GM21723 (cell line): ENCODE data around the gene VPS26B.
"Not testable (repeated sequence)": the region's sequence is repeated elsewhere in the genome, so short reads cannot be mapped to it uniquely, and the experiment has no call there.

ENCODE experiments used
- ATAC-seq: cut with Tn5 transposase; IDR thresholded peaks from one replicate; pipeline ENCODE4 v1.9.1; 2021; ENCODE audit warnings: mild to moderate bottlenecking, moderate library complexity; ENCODE audit not compliant: unreplicated experiment

VPS26B gene

DNA sequence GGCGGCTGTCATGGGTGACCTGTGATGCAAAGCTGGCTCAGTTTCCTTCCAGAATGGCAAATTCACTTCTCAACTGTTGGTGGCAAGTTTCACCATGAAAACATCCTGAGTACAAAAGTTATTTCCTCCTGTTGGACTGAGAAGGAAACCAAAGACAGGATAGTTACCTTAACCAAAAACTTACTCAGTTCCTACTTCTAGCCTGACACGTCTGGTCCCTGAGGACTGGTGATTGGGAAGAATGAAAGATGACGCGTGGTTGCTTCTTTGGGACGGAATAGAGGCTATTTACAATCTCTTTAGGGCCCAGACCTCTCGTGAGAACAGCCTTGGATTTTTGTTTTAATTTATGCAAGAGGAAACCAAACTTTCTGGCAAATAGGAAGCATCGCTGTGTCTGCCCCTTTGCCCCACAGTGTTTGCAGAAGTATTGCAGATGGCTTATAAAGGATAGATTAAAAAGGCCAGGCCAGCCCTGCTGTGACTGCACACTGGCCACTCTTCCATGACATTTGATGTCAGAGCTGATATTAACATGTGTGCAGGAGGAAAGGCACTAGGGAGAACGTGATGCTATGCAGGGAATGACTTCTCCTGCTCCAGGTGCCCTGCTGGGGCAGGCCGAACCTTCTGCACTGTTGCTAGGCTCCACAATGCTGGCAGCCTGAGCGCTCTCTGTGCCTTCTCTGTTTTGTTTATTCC, 7.6 kb downstream of the VPS26B start:
- ATAC-seq: no peak

DNA sequence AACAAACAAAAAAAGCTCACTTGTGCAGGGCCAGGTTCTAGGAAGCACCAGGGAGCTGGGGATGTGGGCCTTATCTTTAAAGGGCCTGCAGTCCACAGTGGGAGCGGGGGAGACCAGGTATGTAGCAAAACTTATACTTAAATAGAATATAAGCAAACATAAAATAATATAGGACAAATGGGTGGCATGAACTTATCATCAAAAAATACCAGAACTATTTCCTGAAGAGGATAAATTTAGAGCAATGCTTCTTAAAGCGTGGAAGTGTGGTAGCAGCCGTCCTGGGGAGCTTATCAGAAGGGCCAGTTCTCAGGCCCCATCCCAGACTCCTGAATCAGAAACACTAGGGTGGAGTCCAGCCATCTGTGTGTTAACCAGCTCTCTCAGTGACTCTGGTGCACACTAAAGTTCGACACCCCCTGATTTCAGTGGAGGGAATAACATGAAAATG, 9.3 kb downstream of the VPS26B start:
- no peak for ATAC-seq

DNA sequence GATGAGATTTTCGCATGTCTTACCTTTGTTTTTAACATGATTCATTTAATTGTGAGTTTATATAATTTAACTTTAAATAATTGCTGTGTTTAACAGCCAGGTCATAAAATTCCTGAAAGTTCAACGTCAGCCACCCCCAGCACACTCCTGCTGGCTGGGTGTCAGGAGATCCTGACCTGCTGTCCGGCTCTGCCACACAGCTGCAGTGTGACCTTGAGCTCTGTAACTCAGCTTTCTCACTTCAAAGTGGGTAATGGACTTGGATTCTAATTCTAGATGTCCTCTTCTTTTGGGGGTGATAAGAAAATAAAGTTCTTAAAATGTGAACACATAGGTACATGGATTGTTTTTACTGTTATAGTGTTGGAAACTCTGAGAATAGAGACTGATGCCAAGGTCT, 10.9 kb downstream of the VPS26B start:
- no peak for ATAC-seq

DNA sequence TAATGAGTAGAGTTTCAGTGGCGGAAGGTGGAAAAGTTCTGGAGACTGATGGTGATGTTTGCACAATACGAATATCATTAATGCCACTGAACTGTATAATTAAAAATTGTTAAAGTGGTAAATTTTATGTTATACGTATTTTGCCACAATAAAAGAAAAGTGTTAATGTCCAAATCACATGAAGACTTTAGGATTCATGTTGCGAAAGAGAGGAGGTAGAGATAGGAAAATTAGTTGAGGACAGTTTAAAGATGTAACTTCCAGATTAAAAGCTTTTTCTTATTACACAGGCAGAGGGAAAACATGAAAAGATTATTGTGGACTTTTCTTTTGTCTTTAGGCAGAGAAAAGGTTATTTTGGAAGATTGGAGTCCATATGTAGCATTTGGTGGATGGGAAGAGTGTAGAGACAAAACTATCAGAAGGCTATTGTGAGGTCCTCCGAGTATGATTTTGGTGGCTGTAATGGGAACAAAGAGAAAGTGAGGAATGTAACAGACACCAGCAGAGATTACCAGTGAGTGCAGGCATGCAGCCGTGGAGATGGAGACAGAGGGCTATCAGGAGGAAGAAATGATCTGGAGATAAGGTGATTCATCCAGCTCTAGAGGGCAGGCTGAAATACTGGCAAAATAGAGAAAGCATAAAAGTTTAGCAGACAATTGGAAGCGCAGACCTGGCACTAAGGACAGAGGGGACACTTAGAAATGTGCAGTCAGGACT, 12.5 kb downstream of the VPS26B start:
- ATAC-seq: no peak

DNA sequence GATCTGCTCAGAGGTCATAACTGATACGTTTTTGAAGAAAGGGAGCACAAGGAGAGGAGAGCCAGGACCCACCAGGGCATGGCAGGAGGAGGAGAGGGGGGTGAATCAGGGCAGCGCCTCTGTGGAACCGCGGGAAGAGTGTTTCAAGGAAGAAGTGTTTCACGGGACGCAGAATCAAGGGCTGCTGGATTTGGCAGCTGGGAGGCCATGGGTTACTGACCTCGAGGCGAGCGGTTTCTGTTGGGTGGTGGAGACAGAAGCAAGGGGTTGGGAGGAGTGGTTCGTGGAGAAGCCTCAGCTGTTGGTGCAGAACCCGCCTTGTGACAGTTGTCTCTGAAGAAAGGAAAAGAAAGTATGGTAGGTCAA, 13.1 kb downstream of the VPS26B start:
- no peak for ATAC-seq

DNA sequence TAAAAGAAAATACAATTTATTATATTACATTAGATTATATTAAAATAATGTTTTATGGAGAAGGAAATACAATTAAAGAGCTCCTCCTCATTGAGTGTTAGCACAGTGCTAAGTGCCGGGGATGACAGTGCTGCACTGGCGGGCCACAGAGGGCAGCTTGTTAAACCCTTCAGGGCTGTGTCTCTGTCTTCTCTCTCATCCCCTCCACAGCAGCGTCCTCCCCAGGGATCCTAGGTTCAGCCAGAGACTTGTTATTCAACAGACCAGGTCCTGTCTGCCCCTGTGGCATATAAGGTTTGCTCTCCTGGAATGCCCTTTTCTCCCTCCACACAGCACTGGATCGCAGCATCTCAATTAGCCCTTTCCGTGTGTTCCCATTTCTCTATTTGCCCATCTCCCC, 14.5 kb downstream of the VPS26B start:
- no peak for ATAC-seq

DNA sequence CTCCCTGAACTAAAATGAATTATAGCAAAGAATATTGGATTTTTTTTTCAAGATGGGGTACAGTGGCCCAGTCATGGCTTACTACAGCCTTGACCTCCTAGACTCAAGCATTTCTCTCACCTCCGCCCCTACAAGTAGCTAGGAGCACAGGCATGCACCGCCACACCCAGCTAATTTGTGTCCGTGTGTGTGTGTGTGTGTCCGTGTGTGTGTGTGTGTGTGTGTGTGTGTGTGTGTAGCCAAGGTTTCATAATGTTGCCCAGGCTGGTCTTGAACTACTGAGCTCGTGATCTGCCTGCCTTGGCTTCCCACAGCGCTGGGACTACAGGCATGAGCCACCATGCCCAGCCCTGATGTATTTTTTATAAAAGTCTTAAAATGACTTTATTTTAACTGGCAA, 16.1 kb downstream of the VPS26B start:
- no peak for ATAC-seq

DNA sequence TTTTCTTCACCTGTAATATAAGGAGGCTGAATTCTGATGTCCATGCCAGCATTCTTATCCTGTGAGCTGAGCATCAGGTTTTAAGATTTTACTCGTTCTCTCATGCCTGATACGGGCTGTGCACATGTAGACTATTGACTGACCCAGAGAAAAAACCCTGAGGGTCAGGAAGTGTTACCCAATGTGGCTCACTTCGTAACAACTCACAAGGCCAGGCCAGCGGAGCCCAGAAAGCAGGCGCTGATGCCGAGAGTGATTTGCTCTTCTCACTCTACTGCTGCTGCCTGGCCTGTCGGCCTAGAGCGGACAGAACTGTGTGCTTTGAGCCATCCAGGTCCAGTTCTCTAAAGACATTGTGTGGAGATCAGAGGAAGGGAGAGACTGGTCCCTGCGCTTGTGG, 17.9 kb downstream of the VPS26B start:
- ATAC-seq: no peak

DNA sequence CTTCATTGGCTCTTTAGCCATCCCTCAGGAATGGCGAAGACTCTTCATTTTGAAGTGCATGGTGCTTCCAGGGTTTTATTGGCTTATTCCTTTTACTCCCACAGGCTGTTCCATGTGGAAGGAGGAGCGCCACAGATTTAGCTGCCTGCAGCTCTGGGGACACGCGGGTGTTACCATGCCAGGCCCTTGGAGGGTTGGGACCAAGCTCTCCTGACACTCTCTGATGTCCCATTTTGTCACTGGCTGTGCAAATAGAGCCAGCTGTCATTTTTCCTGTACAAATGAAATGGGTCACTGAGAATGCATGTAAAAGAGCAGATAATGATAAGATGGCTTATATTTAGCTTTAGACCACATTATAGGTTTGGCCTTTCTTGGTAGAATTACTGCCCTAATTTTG, 19.4 kb downstream of the VPS26B start:
- ATAC-seq: no peak

DNA sequence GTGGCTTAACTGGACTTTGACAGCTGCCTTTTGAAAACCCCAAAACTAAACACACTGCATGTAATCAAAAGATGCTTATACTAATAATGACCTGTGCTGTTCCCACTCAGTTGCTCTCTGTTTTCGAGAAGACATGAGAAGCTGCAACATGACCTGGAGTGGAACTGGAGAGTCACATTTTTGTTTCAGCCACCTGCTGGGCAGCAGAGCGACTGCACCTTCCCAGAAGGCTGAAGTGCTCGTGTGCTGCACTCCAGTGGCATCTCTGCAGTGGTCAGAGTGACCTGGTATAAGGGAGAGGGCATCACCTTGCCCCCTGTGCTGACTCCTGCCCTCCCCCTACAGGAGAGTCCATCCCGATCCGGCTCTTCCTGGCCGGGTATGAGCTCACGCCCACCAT, 20.1 kb downstream of the VPS26B start:
- ATAC-seq: peak; percentile 83

DNA sequence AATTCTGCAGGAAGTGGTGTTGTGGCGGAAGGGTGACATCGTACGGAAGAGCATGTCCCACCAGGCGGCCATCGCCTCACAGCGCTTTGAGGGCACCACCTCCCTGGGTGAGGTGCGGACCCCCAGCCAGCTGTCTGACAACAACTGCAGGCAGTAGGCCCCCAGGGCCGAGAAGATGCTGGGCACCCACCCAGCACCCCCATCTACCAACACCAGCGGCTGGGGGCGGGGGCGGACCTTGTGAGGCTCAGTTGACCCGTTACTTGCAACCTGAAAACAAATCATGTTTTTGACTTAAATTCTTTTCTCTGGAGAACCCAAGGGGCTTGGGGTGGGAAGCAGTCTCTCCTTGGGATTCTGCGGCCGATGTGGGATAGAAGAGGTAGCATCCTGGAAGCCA, 21.0 kb downstream of the VPS26B start:
- no peak for ATAC-seq

DNA sequence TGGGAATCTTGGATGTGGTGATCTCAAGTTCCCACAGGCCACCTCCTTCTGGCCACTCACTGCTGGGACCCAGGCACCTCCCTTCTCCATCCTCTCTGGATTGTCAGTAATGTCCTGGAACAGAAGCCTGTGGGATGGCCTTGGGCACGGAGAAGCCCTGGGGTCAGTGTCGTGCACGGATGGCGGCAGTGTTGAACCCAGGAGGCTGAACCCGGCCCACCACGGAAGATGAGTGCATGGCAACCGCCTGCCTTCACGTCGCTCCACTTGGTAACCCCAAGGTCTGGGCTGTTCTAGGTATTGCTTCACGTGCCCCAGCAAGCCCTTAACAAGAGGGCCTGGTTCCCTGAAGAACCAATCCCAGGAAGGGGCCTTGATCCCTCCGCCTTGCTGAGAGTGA, 21.6 kb downstream of the VPS26B start:
- ATAC-seq: no peak

DNA sequence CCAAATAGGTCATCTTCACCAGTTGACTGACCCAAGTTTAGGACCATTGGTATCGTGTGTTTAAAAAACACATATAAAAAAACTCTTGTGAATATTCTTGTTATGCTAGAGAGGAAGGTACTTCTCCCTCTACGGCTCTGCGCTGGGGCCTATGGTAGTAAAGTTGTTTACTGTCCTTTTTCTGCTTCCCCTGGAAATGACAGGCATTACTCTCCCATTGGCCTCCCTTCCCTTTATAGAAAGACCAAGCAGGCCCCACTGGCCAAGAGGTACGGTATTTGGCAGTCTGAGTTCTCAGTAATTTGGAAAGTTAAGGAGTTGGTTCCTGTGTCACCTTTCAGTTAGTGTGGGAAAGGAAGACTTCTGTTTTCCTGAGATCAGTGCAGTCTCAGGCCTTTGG, 22.2 kb downstream of the VPS26B start:
- no peak for ATAC-seq

DNA sequence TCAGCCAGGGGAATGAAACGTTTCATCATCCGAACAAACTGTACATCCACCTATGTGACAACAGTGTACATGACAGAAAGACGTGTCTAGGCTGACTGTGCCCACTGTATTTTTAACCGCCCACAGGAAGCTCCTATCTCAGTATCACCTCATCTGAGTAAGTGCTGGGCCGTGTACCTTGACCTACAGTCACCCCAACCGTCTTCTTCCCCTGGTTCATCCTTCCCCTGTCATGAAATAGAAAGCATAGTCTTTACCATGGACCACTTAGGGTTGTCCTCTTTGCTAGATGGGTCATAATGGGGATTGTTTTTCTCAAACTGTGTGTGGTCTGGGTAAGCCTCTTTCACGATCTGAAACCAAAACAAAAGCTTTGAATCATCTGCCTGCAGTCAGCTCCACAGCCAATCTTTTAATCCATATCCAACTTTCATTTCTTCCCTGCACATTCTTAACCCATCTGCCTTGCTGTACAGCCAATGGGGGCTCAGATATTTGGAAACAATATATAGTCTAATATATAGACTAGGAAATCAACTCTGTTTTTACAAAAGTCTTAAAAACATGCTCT, 24.5 kb downstream of the VPS26B start:
- ATAC-seq: no peak

DNA sequence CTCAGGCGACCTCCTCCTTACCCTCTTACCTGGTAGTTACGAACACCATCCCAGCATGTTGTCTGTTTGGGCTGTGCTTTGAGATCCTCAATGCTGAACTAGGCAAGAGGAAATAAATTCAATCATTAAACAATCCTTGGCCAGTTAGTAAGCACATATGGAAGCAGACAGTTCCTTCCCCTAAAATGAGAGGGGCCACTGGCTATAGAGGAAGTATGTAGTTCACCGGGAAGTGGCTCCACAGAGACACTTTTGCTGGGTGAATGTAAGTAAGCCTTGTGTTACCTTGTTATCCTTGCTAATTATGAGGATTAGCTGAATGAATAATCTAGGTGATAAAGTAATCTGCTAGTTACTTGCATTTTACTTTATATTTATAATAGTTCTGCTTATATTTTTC, 25.8 kb downstream of the VPS26B start:
- ATAC-seq: no peak

DNA sequence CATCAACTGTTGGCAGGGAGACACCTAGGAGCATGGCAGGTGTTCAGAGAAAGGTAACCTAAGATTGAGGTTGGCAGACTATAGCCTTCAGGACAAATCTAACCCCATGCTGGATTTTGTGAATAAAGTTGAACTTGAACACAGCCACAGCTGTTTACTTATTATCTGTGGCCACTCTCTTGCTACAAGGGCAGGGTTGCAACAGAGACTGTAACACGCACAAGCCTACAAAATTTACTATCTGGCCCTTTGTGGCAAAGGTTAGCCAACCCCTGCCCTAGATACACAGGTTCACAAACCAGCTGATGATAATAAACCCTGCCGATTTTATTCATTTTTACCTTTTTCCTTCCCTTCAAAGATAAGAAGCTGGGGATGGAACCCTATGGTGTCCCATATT, 26.2 kb downstream of the VPS26B start:
- ATAC-seq: no peak

DNA sequence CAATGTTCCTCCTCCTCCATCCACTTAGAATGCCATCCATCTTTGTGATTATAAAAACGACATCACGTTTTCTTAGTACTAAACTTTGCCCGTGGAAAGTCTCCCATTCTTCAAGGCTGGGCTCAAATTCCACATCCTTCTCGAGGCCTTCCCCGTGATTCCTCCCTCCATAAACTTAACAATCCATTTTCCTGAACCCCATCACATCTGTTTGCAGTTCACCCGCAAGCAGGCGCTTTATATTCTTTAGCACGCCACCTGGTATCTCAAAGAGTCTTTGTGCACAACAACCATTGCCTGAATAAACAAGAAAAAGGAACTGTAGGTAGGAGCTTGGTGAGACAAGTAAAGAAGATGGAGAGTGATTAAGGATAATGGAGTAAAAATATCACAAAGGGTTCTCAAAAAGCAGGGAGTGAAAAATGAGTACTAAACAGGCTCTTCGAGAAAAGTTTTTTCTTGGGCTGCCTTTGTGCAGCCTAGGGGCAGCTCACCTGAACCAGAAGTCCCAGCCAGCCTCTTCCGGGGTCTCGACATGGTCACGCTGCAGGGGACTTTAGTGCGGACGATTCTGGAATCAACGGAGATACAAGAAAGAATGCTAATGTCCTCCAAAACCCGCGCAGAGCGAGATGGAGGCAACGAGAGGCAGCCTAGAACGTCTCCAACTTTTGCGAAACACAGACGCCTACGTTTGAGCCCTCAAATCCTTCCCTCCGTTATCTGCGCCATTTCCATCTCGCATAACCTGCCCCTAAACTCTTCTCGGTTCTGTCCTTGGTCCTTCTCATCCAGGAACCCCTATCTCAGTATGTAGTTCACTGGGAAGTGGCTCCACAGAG, 28.1 kb downstream of the VPS26B start:
- ATAC-seq: peak; percentile 28

DNA sequence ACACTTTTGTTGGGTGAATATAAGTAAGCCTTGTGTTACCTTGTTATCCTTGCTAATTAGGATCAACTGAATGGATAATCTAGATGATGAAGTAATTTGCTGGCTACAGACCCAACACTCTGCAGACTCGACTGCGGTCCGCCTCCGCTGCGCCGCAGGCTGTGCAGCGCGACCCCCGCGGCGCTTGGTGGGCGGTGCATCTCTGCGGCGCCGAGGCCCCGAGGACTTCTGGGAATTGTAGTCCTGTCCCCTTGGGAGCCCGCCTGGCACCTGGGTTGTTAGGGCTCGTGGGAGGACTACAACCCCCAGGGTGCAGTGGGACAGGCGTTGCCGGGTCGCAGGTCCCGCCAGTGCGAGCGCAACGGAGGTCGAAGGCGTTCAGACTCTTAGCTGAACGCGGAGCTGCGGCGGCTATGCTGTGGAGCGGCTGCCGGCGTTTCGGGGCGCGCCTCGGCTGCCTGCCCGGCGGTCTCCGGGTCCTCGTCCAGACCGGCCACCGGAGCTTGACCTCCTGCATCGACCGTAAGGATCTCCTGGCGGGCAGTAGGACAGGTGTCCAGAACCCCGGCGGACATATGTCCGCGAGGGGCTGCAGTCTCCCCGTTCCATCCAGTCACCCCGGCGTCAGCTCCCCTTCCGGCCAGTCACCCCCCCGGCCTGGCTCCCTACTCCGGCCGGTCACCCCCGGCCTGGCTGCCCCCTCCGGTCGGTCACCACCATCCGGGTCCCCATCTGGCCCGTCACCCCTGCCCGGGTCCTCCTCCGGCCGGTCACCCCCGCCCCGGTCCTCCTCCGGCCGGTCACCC, 28.9 kb downstream of the VPS26B start, which contains the start of the genes ACAD8 and THYN1:
TSS of gene ACAD8 (plus strand) at position 381 of the 806 bp plus-strand sequence. CDS start at position 414, 33 bp downstream.
TSS of gene THYN1 (minus strand) at position 165 of the 806 bp plus-strand sequence. CDS start 470 bp downstream, outside the sequence.
- ATAC-seq: peak; percentile 99

DNA sequence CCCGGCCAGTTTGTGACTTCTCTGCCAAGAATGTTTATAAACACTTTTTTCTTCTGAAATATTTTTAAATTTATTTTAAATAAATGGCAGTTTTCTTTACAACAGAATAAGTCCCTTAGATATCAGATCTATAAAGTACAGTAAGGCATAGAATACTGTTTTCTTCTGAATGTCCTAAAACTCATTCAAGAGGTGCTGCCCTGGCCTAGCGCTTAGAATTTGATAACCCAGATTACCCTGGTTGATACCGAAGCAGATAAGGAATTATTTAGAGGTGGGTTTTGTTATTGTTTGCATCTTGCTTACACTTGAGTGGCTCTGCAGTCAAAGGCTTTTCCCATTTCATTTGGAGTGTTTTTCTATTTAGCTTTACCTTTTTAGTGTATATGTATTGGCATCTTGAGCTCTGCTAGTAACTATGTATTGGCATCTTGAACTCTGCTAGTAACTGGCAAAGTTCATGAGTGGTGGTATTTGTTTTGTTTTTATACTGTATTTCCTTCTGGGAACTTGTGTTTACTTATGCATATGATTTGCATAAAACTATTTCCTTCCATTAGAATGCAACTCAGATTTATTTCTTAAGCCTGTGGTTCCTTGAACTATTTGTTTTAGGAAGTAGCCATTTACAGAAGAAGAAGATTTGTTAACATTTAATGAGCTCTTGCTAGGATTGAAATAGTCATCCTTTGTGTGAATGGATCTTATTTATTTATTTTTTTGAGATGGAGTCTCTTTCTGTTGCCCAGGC, 30.1 kb downstream of the VPS26B start:
- ATAC-seq: no peak

DNA sequence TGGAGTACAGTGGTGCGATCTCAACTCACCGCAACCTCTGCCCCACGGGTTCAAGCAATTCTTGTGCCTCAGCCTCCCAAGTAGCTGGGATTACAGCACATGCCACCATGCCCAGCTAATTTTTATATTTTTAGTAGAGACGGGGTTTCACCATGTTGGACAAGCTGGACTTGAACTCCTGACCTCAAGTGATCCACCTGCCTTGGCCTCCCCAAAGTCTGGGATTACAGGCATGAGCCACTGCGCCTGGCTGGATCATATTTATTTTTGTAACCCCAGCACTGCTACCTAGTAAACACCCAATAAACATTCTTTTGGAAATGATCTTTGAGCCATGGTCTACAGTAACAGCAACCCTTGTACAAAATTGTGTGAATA, 30.7 kb downstream of the VPS26B start:
- not testable (repeated sequence) for ATAC-seq
